H1 (cell line): ENCODE measurements around the gene SMTNL2. TPM values are rescaled to one million over a fixed set of nuclear protein-coding genes. Genes with fewer than 3 reads are reported as not detected.

Source experiments
- CTCF ChIA-PET: fragments of 300-600 bp; sonication (Branson Sonifier 250); formaldehyde crosslinking; loops from one replicate; lab custom pipeline; 2021; ENCODE audit not compliant: partially characterized antibody; lab: Charles Lee
- POLR2A ChIA-PET: fragments of 300-600 bp; sonication (Branson Sonifier 250); formaldehyde crosslinking; loops from one replicate; lab custom pipeline; 2021; ENCODE audit warnings: inconsistent platforms; ENCODE audit not compliant: partially characterized antibody; lab: Charles Lee
- DNase-seq, 2 experiments: peaks; one replicate each; pipeline versions ENCODE4 v3.0.0 to v3.0.0-alpha.2; 2010 to 2022; ENCODE audit warnings: low spot score in 2 of 2, low read depth in 1 of 2, mixed read lengths in 1 of 2
- FAIRE-seq: peaks from 2 replicates; lab custom pipeline; 2011; peaks lifted over from hg19 to GRCh38; lab: Jason Lieb, UNC
- H2AFZ ChIP-seq: 2 replicates; pipeline ENCODE4 v1.8.1; 2012; ENCODE audit warnings: low read length, inconsistent platforms
- H2AK5ac ChIP-seq: 2 replicates; pipeline ENCODE4 v1.6.1; 2013; ENCODE audit warnings: low read depth, low read length
- H2BK120ac ChIP-seq: replicated peaks from 2 replicates; pipeline ENCODE3; 2013; ENCODE audit warnings: low read depth, low read length, inconsistent platforms
- H2BK12ac ChIP-seq: 2 replicates; pipeline ENCODE4 v1.6.1; 2013; ENCODE audit warnings: low read depth, low read length
- H2BK15ac ChIP-seq: 2 replicates; pipeline ENCODE4 v1.6.1; 2013; ENCODE audit warnings: low read length
- H2BK20ac ChIP-seq: 2 replicates; pipeline ENCODE4 v1.6.1; 2013; ENCODE audit warnings: low read length
- H2BK5ac ChIP-seq: 2 replicates; pipeline ENCODE4 v1.6.1; 2013; ENCODE audit warnings: low read depth, low read length
- H3K14ac ChIP-seq: 2 replicates; pipeline ENCODE4 v1.6.1; 2013; ENCODE audit warnings: inconsistent platforms; ENCODE audit not compliant: insufficient read length
- H3K18ac ChIP-seq: 2 replicates; pipeline ENCODE4 v1.6.1; 2013; ENCODE audit warnings: low read length; ENCODE audit errors: extremely low read depth
- H3K23ac ChIP-seq: 2 replicates; pipeline ENCODE4 v1.6.1; 2013; ENCODE audit warnings: inconsistent platforms; ENCODE audit not compliant: insufficient read length
- H3K23me2 ChIP-seq: 2 replicates; pipeline ENCODE4 v1.6.1; 2013; ENCODE audit warnings: low read depth, low read length
- H3K27ac ChIP-seq: 2 replicates; pipeline ENCODE4 v1.6.1; 2011; ENCODE audit warnings: low read depth, low read length, inconsistent platforms
- H3K27me3 ChIP-seq, 4 experiments: replicated peaks in 1 of 4; 1 replicate in 1 of 4; 2 replicates in 3 of 4; pipeline versions ENCODE4 v1.6.1 to v1.8.1; 2011 to 2013; ENCODE audit warnings: low read length in 3 of 4, mild to moderate bottlenecking in 3 of 4, inconsistent platforms in 2 of 4, mixed read lengths in 2 of 4, moderate library complexity in 1 of 4; ENCODE audit not compliant: control insufficient read depth in 3 of 4, insufficient read depth in 3 of 4; ENCODE audit errors: extremely low read depth in 1 of 4
- H3K36me3 ChIP-seq, 4 experiments: 2 replicates each; pipeline versions ENCODE4 v1.6.1 to v1.8.1; 2011 to 2013; ENCODE audit warnings: mild to moderate bottlenecking in 4 of 4, low read length in 3 of 4, moderate library complexity in 2 of 4, control low read depth in 1 of 4, inconsistent platforms in 1 of 4; ENCODE audit not compliant: insufficient read depth in 4 of 4, control insufficient read depth in 2 of 4
- H3K4ac ChIP-seq: replicated peaks from 2 replicates; pipeline ENCODE3; 2013; ENCODE audit warnings: low read length, low read depth, mixed read lengths, inconsistent platforms; ENCODE audit not compliant: insufficient read length
- H3K4me1 ChIP-seq, 4 experiments: replicated peaks in 1 of 4; 1 replicate in 1 of 4; 2 replicates in 3 of 4; pipeline versions ENCODE4 v1.6.1 to v1.8.1; 2011 to 2013; ENCODE audit warnings: low read length in 3 of 4, inconsistent platforms in 2 of 4, mixed read lengths in 1 of 4; ENCODE audit not compliant: insufficient read depth in 4 of 4, control insufficient read depth in 3 of 4
- H3K4me2 ChIP-seq, 2 experiments: 2 replicates each; pipeline versions ENCODE4 v1.6.1 to v1.8.1; 2011 to 2013; ENCODE audit warnings: low read depth in 2 of 2, low read length in 2 of 2, control low read depth in 1 of 2, inconsistent platforms in 1 of 2, mild to moderate bottlenecking in 1 of 2; ENCODE audit not compliant: insufficient read depth in 1 of 2
- H3K4me3 ChIP-seq, 4 experiments: fragments of 200-600, 300-600 bp in 1 of 4; sonication (generic), shearing (Covaris generic), sonication (Bioruptor Twin) in 1 of 4; 2 replicates each; pipeline versions ENCODE4 v1.5.1 to v1.8.1; 2011 to 2016; ENCODE audit warnings: low read length in 4 of 4, low read depth in 3 of 4, control low read depth in 2 of 4, inconsistent platforms in 2 of 4, mild to moderate bottlenecking in 2 of 4, mixed read lengths in 1 of 4, moderate library complexity in 1 of 4; ENCODE audit not compliant: insufficient read depth in 2 of 4; ENCODE audit errors: extremely low read depth in 1 of 4
- H3K56ac ChIP-seq: replicated peaks from 2 replicates; pipeline ENCODE3; 2013; ENCODE audit warnings: low read depth, mild to moderate bottlenecking, mixed read lengths, low read length, inconsistent platforms; ENCODE audit not compliant: insufficient read length
- H3K79me1 ChIP-seq: 2 replicates; pipeline ENCODE4 v1.6.1; 2013; ENCODE audit warnings: low read depth, low read length, control low read depth
- H3K79me2 ChIP-seq, 2 experiments: 2 replicates each; pipeline versions ENCODE4 v1.6.1 to v1.8.1; 2012 to 2013; ENCODE audit warnings: low read length in 2 of 2, mild to moderate bottlenecking in 2 of 2, inconsistent platforms in 1 of 2; ENCODE audit not compliant: insufficient read depth in 2 of 2, control insufficient read depth in 1 of 2
- H3K9ac ChIP-seq, 4 experiments: replicated peaks in 1 of 4; 1 replicate in 1 of 4; 2 replicates in 3 of 4; pipeline versions ENCODE4 v1.6.1 to v1.8.1; 2011 to 2013; ENCODE audit warnings: low read depth in 3 of 4, low read length in 3 of 4, control low read depth in 2 of 4, mild to moderate bottlenecking in 2 of 4, moderate library complexity in 2 of 4, inconsistent platforms in 1 of 4; ENCODE audit errors: extremely low read depth in 1 of 4
- H3K9me3 ChIP-seq, 2 experiments: 2 replicates each; pipeline versions ENCODE4 v1.6.1 to v1.8.1; 2012 to 2013; ENCODE audit warnings: mild to moderate bottlenecking in 2 of 2, moderate library complexity in 2 of 2, control low read depth in 1 of 2, inconsistent platforms in 1 of 2, low read depth in 1 of 2, low read length in 1 of 2, mixed read lengths in 1 of 2; ENCODE audit not compliant: insufficient read depth in 2 of 2
- H4K20me1 ChIP-seq, 2 experiments: replicated peaks in 1 of 2; 2 replicates each; pipeline versions ENCODE3 to v1.8.1; 2011 to 2013; ENCODE audit warnings: inconsistent platforms in 2 of 2, low read length in 2 of 2, mild to moderate bottlenecking in 1 of 2; ENCODE audit not compliant: insufficient read depth in 2 of 2, control insufficient read depth in 1 of 2
- H4K5ac ChIP-seq: 2 replicates; pipeline ENCODE4 v1.6.1; 2013; ENCODE audit warnings: low read length, low read depth, mixed read lengths, inconsistent platforms; ENCODE audit not compliant: insufficient read length
- H4K8ac ChIP-seq: 2 replicates; pipeline ENCODE4 v1.8.0; 2013; ENCODE audit warnings: mild to moderate bottlenecking, moderate library complexity, low read length, inconsistent platforms; ENCODE audit not compliant: insufficient read depth; ENCODE audit errors: extremely low read depth
- H4K91ac ChIP-seq: replicated peaks from 2 replicates; pipeline ENCODE3; 2013; ENCODE audit warnings: low read length, mixed read lengths, inconsistent platforms; ENCODE audit not compliant: insufficient read length
- TAF1 ChIP-seq: IDR thresholded peaks from 2 replicates; pipeline ENCODE4 v1.6.1; 2011; ENCODE audit warnings: mild to moderate bottlenecking, low read depth, low read length
- YY1 ChIP-seq: IDR thresholded peaks from 2 replicates; pipeline ENCODE4 v1.6.1; 2011; ENCODE audit warnings: low read depth, mild to moderate bottlenecking, low read length
- WGBS, 2 experiments: shearing (Covaris generic) in 1 of 2; methylation state at CpG; one replicate each; pipeline versions ENCODE4 v1.1.6 to v1.1.7; 2013 to 2015; ENCODE audit warnings: low lambda C conversion rate in 2 of 2, mixed read lengths in 2 of 2, inconsistent platforms in 1 of 2, low coverage in 1 of 2, missing lambda C conversion rate in 1 of 2; ENCODE audit not compliant: insufficient replicate concordance in 2 of 2, insufficient coverage in 1 of 2, insufficient read length in 1 of 2; ENCODE audit errors: extremely low coverage in 1 of 2, missing lambda C conversion rate in 1 of 2; 5-methylcytosine and 5-hydroxymethylcytosine counted together
- polyA plus RNA-seq, 7 experiments: library from polyadenylated mRNA; depleted of rRNA in 3 of 7; stranded (reverse) in 5 of 7; unstranded in 2 of 7; fragments of >200 nt in 5 of 7; fragments of 200-250 nt in 2 of 7; gene quantifications; 1 replicate in 5 of 7; 2 replicates in 1 of 7; 4 replicates in 1 of 7; pipeline versions ENCODE4 v1.2.1 to v1.2.3, GENCODE V29; 2011 to 2013; ENCODE audit warnings: missing spikeins in 2 of 7, mixed read lengths in 2 of 7
- total RNA-seq: library from RNA; stranded (reverse); fragmentation: NEBNext Ultra II Directional; extraction: Animal tissue kit (Norgen Biotek cat#: 25700); gene quantifications from 2 replicates; pipeline ENCODE4 v1.2.1, GENCODE V29; 2021

The SMTNL2 gene
- total and polyA plus RNA-seq, 2 of the 8 experiments (the other 6 are each of a cell fraction or from before 2014, with no cell fraction given), result 3.6 to 4.5 TPM

GRCh38 chr17:4645642-4646041 is 61.3 kb downstream of the SMTNL2 start:
- H3K79me2 ChIP-seq, result no peaks in the 10 kb centered on the region
- H2BK15ac ChIP-seq, result no peak overlapping the region
- H2AK5ac ChIP-seq, result no peak overlapping the region
- no peak overlapping the region for H3K14ac ChIP-seq
- H3K4ac ChIP-seq, result no peak overlapping the region
- H3K36me3 ChIP-seq, result no peaks in the 10 kb centered on the region
- H3K4me3 ChIP-seq, result no peak overlapping the region
- 0 out of 4 replicates have a peak overlapping the region, but pooled peaks of 1 of the 2 experiments have one; percentile 2 for H3K4me2 ChIP-seq
- H4K8ac ChIP-seq, result no peak overlapping the region
- peaks cover 0 to 7% (median 5%) of the 10 kb centered on the region in 4 experiments; a peak in 6 of 7 replicates for H3K4me1 ChIP-seq
- H3K9ac ChIP-seq, result no peak overlapping the region
- H3K23me2 ChIP-seq, result peaks cover 9% of the 10 kb centered on the region; the same call in 1 of the 2 replicates
- no peaks in the 10 kb centered on the region for H3K79me1 ChIP-seq
- 0 out of 2 replicates have a peak overlapping the region, but pooled peaks have one; percentile 18 for H2AFZ ChIP-seq
- ChIA-PET CTCF (interaction anchor here (0.5 to 1.8 kb wide), 4 partner anchors 51 to 437 kb away, joined by 3 to 4 read pairs (median 4); no protein-coding TSS in a partner anchor), POLR2A (interaction anchor here (1.2 kb wide), 1 partner anchor 11 kb away, joined by 5 read pairs; no protein-coding TSS in a partner anchor)
- H3K23ac ChIP-seq, result no peak overlapping the region
- no peak overlapping the region for H4K5ac ChIP-seq
- peak overlapping the region; percentile 55 for H2BK120ac ChIP-seq
- no peak overlapping the region for H3K56ac ChIP-seq
- TF ChIP-seq YY1 (peak; percentile 59; the same call in 1 of the 2 replicates), TAF1 (no peak)
- H4K20me1 ChIP-seq, result no peaks in the 10 kb centered on the region
- no peak overlapping the region for H3K27ac ChIP-seq
- H2BK5ac ChIP-seq, result no peak overlapping the region
- no peak overlapping the region for H3K18ac ChIP-seq
- H2BK20ac ChIP-seq, result no peak overlapping the region
- 74% methylated on average over 5 of the region's 5 CpGs; no CpG with 5 or more reads in 1 of the 2 experiments for WGBS, 2 experiments
- DNase-seq, result no peak
- H2BK12ac ChIP-seq, result no peak overlapping the region
- no peaks in the 10 kb centered on the region for H3K9me3 ChIP-seq
- H4K91ac ChIP-seq, result no peak overlapping the region
- no peak for FAIRE-seq
- peaks cover 20 to 30% (median 27%) of the 10 kb centered on the region in 4 experiments for H3K27me3 ChIP-seq
